Measurements from ENCODE around the gene ZNF385C.
"Not testable (repeated sequence)": the region's sequence is repeated elsewhere in the genome, so short reads cannot be mapped to it uniquely, and the experiment has no call there.

ZNF385C gene

DNA sequence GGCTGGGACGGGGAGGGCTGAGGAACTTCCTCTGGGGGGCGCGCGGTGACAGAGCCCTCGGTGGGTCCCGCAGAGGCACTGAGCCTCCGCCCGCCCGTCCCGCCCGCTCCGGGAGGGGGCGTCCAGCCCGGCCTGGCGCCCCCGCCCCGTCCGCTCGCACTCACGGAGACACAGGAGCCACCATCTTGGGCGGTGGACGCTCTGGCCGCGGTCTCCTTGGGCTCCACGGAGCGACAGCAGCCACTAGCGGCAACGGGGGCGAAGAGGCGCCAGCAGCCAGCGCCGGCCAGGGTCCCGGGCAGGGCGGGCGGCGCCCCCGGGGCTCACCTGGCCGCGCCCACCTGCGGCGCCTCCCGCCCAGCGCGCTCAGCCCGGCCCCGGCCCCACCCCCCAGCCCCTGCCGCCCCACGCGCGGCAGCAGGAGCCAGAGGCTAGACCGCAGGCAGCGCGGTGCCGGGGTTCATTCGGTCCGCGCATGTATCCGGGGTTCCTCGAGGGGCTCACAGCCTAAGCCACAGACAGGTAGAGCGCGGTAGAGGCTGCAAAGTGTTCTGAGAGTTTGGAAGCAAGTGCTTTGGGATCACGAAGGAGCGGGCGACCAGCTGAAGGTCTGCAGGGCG, 47.8 kb downstream of the ZNF385C start, which contains the start of gene C17orf113:
TSS of gene C17orf113 (minus strand) at position 209 of the 620 bp plus-strand sequence. CDS start 7,225 bp downstream, outside the sequence.
- ATAC-seq = peak; percentile 68
- DNase-seq = peak; percentile 53

DNA sequence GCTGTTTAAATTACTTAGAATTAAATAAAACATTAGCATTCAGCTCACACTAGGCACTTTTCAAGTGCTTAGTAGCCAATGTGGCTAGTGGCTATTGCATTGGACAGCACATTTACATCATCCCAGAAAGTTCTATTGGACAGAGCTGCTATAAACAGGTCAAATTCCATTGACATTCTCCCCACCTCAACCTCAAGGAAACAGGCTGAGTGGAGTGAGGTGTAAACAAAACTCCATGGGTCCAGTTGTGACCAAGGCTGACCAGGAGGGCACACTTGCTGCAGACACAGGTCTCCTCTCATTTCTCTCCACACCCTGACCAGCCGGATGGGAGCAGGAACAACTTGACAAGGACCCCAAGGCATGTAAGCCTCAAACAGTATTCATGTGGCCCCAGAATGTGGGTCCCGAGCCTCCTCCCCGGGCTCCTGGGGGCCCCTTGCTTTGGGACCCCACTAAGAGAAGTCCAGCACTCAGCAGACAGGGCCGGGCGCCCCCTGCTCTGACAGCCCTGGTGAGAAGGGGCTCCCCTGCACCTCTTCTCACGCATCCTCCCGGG, 48.4 kb downstream of the ZNF385C start:
- ATAC-seq (no peak), DNase-seq (no peak)

DNA sequence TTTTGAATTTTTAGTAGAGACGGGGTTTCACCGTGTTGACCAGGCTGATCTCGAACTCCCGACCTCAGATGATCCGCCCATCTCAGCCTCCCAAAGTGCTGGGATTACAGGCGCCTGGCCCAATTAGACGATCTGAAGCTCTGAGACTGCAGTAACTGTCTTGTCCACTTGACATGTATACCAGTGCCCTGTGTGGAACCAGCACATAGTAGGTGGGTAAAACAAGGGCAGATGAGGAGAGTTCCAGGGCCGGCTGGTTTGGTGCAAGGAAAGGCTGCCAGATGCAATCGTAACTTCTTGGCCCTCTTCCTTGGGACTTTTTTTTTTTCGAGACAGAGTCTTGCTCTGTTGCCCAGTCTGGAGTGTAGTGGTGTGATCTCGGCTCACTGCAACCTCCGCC, 50.9 kb downstream of the ZNF385C start:
- ATAC-seq = no peak
- no peak for DNase-seq

DNA sequence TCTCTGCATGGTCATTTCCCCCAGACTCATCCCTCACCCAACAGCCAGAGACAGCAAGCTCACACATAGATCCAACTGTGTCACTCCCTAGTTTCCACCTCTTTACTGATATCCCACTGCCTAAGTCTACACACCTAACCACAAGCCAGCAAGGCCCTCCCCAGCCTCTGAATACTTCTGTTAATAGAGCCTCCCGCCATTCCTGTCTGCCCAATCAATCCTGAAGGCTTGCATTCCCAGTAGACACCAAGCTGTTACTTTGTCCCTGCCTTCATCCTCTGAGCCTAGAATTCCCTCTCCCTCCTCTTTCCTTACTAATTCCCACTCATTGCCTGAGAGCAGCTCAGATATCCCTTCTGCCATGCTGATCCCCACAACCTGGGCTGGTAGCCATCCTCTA, 52.6 kb downstream of the ZNF385C start:
- DNase-seq (no peak), ATAC-seq (no peak)

DNA sequence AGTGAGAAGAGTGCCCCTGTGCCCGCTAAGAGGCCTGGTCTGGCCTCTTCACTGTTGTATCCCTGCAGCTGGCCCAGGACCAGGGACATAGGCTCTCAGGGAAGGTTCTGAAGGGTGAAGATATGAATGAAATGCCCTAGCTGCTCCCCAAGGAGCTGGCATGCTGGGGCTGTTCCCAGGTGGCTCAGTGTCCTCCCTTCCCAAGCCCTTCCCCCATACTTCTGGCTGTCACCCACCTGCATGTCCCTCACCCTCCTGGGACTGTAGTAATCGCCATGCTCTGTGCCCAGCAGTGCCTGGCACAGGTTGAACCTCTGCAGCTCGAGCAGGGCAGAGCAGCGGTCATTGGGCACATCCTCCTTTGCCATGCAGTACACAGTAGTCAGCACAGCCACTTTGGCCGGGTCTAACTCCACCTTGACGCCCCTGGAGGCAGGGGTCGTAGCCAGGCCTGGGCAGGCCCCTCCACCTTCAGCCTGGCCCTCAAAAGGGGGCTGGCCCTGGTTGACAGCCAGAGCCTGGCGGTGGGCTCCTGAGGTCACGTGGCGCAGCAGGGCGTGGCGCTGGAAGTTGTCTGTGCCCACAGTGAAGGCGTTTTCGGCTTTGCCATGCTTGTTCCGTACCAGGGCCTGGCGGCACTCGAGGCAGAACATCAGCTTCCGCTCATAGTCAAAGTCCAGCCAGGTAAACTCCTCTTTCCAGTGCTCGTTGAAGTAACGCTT, 55.5 kb downstream of the ZNF385C start:
- ATAC-seq (no peak), DNase-seq (no peak)

DNA sequence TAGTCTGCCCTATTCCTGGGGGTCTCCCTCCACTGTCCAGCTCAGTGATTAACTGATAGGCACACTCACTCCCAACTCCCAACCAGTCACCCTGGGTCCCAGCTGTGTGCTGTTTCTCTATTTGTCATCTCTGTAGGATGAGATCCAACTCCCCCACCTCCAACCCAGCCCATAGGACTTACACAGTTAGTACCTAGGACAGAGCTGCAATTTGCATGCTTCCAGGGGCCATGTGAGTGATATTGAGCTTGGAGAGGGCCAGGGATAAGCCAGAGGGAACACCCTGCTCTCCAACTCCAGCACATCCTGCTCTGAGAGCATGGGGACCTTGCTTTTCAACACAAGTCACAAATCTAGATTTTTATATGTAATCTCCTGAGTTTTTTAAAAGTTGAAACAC, 56.7 kb downstream of the ZNF385C start:
- ATAC-seq (no peak), DNase-seq (no peak)

DNA sequence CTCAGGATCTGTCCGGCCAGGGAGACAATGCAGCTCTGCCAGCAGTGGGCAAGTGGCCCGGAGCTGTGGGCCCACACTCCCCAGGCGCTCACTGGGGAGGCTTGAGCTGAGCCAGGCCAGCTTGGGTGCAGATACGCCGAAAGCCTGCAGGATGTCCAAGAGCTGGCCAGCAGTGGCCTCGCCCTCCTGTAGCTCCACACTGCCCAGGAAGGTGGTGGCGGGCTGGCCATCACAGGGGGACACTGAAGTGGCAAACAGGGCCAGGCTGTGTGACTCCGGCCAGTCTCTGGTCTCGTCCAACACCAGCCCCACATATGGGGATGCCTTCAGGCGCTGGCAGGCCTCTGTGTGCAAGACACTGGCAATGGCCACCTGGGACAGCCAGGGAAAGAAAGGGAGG, 57.5 kb downstream of the ZNF385C start:
- no peak for ATAC-seq

DNA sequence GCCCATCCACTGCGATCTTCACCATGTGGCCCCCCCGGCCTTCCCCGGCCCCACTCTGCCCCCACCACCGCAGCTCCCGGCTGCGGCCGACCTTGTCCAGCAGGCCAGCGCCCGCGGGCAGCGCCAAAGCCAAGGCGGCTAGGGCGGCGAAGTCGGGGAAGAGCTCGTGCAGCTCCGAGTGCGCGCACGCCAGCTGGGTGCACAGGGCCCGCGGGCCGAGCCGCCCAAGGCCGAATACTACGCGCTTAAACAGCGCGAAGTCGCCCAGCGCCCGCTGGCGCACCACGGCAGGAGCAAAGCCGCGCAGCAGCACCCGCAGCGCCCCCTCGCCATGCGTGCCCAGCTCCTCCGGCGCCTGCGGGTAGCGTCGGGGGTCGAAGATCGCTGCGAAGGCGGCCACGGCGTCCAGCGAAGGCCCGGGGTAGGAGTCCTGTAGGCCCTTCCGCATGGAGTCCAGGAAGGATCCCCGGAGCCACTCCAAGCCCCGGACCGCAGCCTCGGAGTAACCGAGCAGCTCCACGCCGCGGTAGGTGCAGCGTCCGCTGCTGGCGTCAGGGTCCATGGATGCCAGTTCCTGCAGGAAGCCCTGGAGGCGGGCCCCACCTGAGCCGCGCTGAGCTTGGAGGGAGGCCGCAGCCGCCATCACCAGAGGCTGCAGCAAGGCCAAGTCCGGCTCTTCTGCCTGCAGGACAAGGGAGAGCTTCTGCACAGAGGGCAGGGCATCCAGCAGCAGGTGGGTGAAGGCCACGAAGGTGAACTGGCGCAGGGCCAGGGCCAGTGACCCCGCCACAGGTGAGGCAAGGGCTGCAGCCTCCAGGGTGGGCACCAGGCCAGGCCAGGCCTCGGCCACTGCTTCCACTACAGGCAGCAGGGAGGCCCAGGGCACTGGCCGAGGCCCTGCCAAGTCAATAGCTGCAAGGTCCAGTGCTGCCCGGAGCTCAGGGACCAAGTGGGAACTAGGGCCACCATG, 58.2 kb downstream of the ZNF385C start:
- no peak for ATAC-seq
- no peak for DNase-seq

More for the DNA sequence above, 57.5 kb downstream of the ZNF385C start:
- DNase-seq = no peak

DNA sequence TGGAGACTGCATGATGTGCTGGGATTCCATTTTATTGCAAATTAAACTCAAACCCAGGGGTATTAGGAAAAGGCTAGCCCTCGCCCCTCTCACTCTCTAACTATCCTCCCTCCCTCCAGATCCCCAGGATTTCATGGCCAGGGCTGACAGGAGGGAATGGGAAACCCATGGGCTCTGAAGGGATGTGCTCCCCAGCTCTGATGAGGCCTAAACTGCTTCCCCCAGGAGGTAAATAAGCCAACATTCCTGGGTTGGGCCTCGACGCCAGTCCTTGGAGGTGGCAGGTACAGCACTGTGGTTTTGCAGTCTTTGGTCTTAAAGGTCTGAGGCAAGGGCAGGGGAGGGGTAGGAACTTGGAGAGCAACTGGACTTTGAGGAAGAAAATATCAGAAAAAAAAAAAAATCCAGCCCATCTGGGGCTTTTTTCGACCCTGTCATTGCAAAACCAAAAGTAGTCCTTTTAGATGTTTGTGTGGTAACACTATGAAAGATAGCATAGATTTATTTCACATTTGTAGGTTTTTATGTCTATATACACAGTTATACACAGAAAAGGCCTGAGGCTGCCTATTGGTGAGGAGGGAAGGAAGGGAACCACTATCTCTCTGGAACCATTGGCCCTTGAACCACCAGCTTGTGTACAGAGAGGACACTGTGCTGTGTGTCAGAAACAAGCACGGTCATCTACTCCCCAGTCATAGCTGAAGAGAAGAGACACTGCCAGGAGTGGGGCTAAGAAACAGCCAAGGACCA, 59.9 kb downstream of the ZNF385C start:
- ATAC-seq (no peak), DNase-seq (no peak)

DNA sequence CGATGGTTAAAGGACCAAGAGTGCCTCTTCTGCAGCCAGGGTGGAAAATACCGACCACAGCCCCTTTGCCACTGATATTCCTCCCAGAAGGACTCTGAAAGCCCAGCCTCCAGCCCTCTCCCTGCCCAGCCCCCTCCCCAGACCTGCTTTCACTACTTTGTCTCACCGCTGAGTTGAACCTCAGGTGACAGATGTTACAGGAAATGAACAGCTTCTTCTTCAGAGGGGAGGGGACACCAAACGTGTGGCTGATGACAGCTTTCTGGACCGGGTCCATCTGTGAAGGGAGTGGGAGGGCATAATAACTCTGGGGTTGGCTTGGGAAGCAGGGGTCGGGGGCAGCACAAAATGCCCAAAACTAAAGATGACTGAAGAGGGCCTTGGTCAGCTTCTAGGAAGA, 64.2 kb downstream of the ZNF385C start:
- DNase-seq (no peak), ATAC-seq (no peak)

DNA sequence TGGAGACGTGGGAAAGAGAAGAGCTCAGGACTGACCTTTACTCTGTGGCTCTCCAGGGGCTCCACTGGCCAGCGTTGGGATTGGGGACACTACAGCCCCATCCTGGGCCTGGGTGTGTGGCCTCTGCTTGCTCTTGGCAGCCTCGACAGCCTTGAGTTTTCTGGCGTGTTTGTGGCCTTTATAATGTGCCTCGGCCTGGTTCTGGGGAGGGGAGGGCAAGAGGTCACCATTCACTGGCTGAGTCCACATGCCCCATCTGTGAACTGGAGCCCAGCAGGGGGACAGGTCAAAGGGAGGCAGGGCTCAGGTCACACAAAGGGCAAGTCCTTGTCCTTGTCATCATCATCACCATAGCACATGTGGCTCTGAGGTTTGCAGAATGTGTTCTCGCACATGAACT, 66.7 kb downstream of the ZNF385C start:
- ATAC-seq (no peak), DNase-seq (no peak)

DNA sequence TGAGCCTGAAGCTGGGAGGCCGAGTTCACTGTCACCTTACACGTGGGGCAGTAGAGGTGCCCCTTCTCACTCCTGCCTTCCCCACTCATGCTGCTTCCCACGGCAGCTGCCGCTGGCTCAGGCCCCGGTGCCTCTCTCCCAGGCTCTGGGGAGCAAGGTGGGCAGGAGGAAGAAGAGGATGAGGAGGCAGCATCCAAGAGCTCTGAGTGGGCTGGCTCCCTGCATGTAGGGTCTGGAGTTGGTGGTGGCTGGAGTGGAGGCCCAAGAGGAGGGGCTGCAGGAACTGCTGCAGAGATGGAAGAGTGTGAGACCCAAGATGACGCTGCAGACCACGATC, 69.5 kb downstream of the ZNF385C start:
- DNase-seq (no peak), ATAC-seq (no peak)

DNA sequence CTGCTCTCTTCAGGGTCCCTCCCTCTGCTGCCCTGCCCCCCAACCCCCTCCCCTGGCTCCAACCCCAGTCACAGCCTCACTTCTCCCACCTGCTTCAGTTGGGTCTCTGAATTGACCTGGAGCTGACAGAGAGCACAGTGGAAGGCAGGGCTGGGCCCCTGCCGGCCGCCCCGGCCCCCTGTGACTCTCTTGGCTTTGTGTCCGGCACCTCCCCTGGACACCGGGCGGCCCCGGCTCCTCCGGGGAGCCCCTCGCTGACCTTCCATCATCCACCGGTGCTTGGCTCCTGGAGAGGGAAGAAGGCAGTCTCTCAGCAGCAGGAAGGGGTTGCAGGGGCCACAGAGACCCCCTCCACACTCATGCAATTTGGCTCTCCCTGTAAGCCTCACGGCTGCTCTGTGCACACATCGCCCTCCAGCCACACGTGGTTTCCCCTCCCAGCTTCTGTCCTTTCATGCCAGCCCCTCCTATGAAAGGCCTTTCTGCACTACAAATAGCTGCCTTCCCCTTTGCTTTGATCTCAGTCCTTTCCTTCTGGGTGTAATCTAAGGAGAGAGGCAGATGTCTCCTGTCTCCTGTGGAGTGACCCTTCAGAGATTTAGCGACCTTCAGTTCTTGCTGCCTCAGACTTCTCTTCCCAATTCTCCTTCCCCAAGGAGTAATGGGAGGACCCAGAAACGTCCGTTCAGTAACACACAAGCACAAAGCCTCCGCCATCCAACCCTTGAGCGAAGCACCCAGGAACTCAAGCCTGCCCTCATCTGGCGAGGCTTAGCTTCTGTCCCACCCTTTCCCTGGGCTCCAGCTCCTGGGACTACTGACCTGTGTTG, 70.1 kb downstream of the ZNF385C start:
- no peak for DNase-seq

DNA sequence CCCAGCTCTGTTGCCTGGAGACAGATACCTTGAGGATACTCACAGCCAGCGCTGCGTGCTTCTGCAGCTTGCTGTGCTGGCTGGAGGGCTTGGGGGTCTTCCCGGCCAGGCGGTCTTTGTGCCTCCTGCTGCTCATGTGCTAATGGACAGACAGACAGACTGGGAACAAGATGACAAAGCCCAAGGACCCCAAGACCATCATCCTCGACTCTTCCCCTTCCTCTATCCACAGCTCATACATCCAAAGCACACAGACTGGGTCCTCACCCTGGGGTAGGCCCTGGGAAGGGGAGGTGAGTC, 70.7 kb downstream of the ZNF385C start:
- ATAC-seq (no peak), DNase-seq (no peak)

More for the DNA sequence above, 70.1 kb downstream of the ZNF385C start:
- ATAC-seq = no peak

DNA sequence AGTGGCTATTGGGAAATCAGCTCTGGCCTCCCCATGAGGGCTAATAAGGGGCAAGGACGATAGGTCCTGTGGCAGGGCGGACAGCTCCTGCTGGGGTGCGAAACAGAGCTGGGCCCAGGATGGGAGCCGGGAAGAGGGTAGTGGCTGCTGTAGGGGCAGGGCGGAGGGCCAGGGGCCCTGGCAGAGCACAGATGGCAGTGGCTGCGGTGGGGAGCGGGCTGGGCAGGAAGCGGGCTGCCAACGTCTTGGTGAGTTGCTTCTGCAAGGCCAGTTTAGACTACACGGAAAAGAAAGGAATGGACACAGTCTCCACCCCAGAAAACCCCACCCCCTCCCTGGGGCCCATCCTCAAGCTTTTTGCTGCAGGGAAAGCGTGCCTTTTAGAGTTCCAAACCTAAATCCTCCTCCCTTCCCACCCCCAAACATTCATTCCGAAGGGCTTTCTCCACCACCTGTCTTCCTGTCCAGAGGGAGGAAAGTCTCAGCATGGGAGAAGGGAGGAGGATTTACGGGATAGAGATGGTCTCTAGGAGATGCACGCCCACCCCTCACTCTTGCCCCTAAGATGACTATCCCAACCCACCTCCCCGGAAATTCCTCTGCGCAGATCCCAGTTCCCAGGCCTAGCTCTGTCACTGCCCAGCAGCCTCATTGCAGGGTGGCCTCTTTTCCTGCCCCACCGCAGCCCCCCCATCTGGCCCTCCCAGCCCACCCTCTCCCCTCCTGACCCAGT, 71.2 kb downstream of the ZNF385C start:
- no peak for ATAC-seq
- DNase-seq = no peak

DNA sequence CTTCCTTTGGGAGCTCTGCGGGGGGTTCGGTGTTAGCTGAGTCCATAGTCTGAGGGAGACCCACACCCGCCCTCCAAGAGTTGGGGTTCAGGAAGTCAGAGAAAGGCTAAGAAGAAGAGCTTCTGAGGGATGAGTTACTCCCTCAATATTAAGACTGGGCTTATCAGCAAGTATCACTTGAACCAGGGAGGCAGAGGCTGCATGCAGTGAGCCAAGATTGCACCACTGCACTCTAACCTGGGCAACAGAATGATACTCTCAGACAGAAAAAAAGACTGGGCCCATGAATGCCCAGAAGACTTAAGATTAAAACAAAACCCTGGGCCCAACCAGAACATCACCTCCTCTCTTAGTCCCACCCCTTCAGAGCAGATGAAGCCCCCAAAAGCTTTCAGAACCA, 72.3 kb downstream of the ZNF385C start:
- DNase-seq = no peak
- ATAC-seq = no peak

DNA sequence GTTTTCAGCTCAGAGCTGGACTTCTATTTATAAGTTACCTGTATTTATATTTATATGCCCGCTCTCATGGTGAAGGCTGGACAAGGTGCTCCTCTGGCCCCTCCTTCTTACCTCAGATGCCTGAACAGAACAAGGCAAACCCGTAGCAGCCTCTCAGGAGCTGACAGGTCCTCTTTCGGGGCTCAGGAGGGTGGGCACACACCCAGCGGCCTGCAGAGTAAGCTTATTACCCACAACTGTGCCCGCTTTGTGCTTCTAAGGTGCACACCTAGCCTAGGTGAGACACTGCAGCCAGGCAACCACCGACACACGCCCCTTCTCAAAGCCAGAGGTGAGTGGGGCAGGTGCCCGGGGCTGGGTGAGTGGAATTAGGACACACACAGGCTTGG, 73.1 kb downstream of the ZNF385C start:
- no peak for DNase-seq
- no peak for ATAC-seq

DNA sequence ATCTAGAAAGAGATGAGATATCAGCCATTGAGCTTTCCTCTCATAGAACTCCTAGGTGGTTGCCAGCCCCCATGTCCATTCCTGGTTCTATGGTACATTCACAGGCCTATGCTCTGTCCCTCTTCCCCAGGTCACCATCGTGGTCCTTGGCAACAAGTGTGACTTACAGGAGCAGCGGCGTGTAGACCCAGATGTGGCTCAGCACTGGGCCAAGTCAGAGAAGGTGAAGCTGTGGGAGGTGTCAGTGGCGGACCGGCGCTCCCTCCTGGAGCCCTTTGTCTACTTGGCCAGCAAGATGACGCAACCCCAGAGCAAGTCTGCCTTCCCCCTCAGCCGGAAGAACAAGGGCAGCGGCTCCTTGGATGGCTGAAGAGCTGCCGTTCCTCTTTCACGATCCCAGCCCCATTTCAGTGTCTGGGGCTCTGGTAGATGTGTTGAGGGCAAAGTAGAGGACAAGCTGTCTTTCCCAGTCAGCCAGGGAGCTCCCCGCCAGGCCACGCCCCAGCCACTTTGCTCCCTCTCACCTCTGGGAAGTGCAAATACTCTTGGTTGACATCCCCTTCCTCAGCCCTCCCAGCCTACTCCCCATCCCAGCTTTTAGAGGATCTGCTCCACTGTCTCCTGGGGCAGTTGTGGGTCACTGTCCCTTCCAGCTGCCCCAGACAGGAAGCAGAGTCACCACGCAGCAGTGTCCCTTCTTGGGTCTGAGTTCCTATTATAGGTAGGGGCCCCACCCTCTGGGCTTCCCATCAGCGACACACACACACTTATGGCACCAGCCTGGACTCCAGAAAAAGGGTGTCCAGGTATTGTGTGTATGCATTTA, 74.5 kb downstream of the ZNF385C start:
- ATAC-seq = no peak
- DNase-seq = no peak

DNA sequence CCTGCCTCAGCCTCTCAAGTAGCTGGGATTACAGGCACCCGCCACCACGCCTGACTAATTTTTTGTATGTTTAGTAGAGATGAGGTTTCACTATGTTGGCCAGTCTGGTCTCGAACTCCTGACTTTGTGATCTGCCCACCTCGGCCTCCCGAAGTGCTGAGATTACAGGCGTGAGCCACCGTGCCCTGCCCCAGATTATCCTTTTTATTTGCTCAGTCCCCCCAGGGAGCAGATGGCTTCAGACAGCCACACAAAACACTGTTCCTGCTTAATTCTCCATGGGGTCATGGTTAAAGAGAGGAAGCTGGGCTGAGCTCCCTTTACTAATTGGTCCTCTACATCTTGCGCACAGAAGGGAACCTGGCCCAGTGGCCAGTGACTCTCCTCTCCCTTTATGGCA, 77.4 kb downstream of the ZNF385C start:
- DNase-seq, ATAC-seq: not testable (repeated sequence)
